ENCODE results near the gene GABRR1.

The GABRR1 gene

DNA sequence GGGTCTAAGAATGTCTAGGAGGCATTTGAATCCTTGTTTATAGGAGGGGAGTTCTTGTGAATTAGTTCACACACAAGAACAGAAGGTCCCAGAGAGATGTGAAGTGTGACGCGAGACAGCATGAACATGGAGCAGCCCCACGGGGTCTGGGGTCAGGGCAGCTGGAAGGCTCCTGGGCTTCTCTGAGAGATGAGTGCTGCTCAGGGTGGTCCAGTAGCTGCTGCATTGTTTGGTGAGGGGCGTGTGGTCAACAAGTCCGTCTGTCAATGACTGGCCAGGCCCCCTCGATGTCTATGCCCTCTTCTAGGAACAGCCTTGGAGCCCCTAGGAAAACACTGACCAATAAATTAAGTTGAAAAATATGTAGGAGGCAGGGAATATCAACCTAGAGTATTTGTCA, 40.2 kb upstream of the GABRR1 start:
- DNase-seq (ENCODE audit: low spot score), result no peak
- no peak for TF ChIP-seq CTCF (conservative IDR thresholded peaks at IDR 0.05; ENCODE audit: low read depth)
- ChIA-PET CTCF (interaction anchor here (0.7 kb wide), 1 partner anchor 52 kb away, joined by 3 read pairs; no protein-coding TSS in a partner anchor), POLR2A (ENCODE audit: low non-redundant PET) (no interaction called here)
- no peak overlapping the region for H3K27ac ChIP-seq

DNA sequence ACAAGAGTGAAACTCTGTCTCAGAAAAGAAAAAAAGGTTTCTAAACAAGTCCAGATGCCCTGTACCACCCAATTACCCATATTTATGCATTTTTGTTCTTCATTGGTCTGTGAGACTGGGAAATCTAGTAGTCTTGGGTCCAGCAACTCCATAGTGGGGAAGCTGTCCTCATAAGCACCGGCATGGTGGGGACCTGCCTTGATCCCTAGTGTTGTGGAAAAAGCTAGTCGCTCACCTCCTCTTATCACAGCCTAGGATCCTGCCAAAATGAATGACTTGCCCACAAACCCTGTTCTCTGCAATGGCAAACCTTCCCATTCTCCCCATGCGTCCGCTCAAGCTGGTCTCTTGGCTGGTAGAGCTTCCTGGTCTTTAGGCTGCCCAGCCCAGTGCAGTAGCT, 38.3 kb upstream of the GABRR1 start:
- no peak overlapping the region for H3K27ac ChIP-seq
- DNase-seq (ENCODE audit: low spot score), result no peak
- ChIA-PET POLR2A (ENCODE audit: low non-redundant PET) (no interaction called here), CTCF (interaction anchor here (0.9 kb wide), 1 partner anchor 272 kb away, joined by 3 read pairs; no protein-coding TSS in a partner anchor)
- no peak for TF ChIP-seq CTCF (conservative IDR thresholded peaks at IDR 0.05; ENCODE audit: low read depth)

- ChIA-PET CTCF (no interaction called here), POLR2A (ENCODE audit: low non-redundant PET) (no interaction called here)
- no peak for TF ChIP-seq CTCF (conservative IDR thresholded peaks at IDR 0.05; ENCODE audit: low read depth)
- H3K27ac ChIP-seq, result no peak overlapping the region
- no peak for DNase-seq (ENCODE audit: low spot score)
Observed at GRCh38 chr6:89254569-89254968, 37.4 kb upstream of the GABRR1 start.

GRCh38 chr6:89252907-89253306, 35.7 kb upstream of the GABRR1 start:
- no peak for TF ChIP-seq CTCF (conservative IDR thresholded peaks at IDR 0.05; ENCODE audit: low read depth)
- H3K27ac ChIP-seq, result no peak overlapping the region
- ChIA-PET CTCF (no interaction called here), POLR2A (ENCODE audit: low non-redundant PET) (no interaction called here)
- no peak for DNase-seq (ENCODE audit: low spot score)

DNA sequence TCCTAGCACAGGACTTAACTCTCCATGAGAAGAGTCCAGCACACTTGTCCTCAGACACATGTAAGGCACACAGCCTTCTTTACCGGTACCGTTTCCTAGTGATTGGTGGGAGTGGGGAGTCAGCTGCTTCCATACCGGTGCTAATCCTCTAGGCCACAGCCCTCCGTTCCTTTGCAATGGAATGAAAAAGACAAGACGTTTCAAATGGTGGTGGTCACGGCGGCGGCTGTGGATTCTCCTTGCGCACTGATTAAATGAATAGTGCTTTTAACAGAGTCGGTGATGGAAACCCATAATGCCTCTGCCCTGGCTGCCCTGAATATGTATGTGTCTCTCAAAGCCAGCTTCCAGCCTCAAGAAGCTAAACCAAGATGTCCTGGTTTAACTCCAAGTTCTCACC, 34.8 kb upstream of the GABRR1 start:
- no peak for TF ChIP-seq CTCF (conservative IDR thresholded peaks at IDR 0.05; ENCODE audit: low read depth)
- H3K27ac ChIP-seq, result no peak overlapping the region
- CTCF ChIA-PET, result interaction anchor here (1.1 kb wide), 1 partner anchor 269 kb away, joined by 4 read pairs; no protein-coding TSS in a partner anchor
- POLR2A ChIA-PET (ENCODE audit: low non-redundant PET), result no interaction called here
- DNase-seq (ENCODE audit: low spot score), result no peak

DNA sequence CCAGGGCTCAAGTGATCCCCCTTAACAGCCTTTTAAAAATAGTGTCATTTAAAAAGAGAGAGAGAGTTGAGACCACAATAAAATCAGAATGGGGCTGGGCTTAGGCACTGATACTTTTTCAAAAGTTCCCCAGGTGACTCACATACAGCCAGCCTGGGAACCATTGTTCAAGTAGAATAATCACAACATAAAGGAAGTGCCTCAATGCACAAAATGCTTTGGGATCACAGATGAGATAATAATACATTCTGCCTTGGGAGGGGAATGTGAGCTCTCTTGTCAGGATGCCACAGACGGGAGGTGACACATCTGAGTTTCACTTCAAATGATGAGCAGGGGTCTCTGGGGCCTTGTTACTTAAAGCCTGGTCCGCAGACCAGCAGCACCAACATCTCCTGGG, 34.0 kb upstream of the GABRR1 start:
- no peak for TF ChIP-seq CTCF (conservative IDR thresholded peaks at IDR 0.05; ENCODE audit: low read depth)
- no peak overlapping the region for H3K27ac ChIP-seq
- no peak for DNase-seq (ENCODE audit: low spot score)
- ChIA-PET POLR2A (ENCODE audit: low non-redundant PET) (no interaction called here), CTCF (no interaction called here)

GRCh38 chr6:89250239-89250638, 33.1 kb upstream of the GABRR1 start:
- CTCF ChIA-PET, result no interaction called here

More at GRCh38 chr6:89250239-89250638, 33.1 kb upstream of the GABRR1 start:
- H3K27ac ChIP-seq, result no peak overlapping the region
- no peak for TF ChIP-seq CTCF (conservative IDR thresholded peaks at IDR 0.05; ENCODE audit: low read depth)
- no peak for DNase-seq (ENCODE audit: low spot score)
- POLR2A ChIA-PET (ENCODE audit: low non-redundant PET), result interaction anchor here (0.7 kb wide), 1 partner anchor 15 kb away, joined by 3 read pairs; no protein-coding TSS in a partner anchor
